GM18502 (cell line): Measurements from ENCODE around the gene KXD1.
"Not testable (repeated sequence)": the region's sequence is repeated elsewhere in the genome, so short reads cannot be mapped to it uniquely, and the experiment has no call there.

Experiments used
- ATAC-seq: cut with Tn5 transposase; IDR thresholded peaks from one replicate; pipeline ENCODE4 v1.9.1; 2021; ENCODE audit warnings: mild to moderate bottlenecking; ENCODE audit not compliant: unreplicated experiment, poor library complexity

Gene KXD1

GRCh38 chr19:18532168-18532890 lies 25.3 kb upstream of the KXD1 start:
- ATAC-seq: no peak

GRCh38 chr19:18533058-18533457 lies 24.6 kb upstream of the KXD1 start:
- no peak for ATAC-seq

GRCh38 chr19:18536475-18536874 lies 21.2 kb upstream of the KXD1 start:
- ATAC-seq: no peak

- no peak for ATAC-seq
These were observed 20.2 kb upstream of the KXD1 start for GRCh38 chr19:18537431-18537830.

GRCh38 chr19:18538115-18538514 lies 19.6 kb upstream of the KXD1 start:
- ATAC-seq: no peak

- ATAC-seq: no peak
These were observed 18.3 kb upstream of the KXD1 start for GRCh38 chr19:18539372-18539771.

- not testable (repeated sequence) for ATAC-seq
These were observed 17.5 kb upstream of the KXD1 start for GRCh38 chr19:18540200-18540599.

GRCh38 chr19:18541258-18541991 lies 16.2 kb upstream of the KXD1 start:
- ATAC-seq: no peak

GRCh38 chr19:18541992-18542940 lies 15.4 kb upstream of the KXD1 start:
- no peak for ATAC-seq

GRCh38 chr19:18542941-18543813 lies 14.5 kb upstream of the KXD1 start, which contains the start of gene FKBP8:
FKBP8 (minus strand) TSS chr19:18543573; CDS start chr19:18541970, 1,603 bp downstream.
- ATAC-seq: peak; percentile 91

- ATAC-seq: peak; percentile 72
These were observed 13.7 kb upstream of the KXD1 start for GRCh38 chr19:18543814-18544475.

GRCh38 chr19:18551631-18552030 lies 6.0 kb upstream of the KXD1 start:
- no peak for ATAC-seq

- ATAC-seq: no peak
These were observed 509 bp downstream of the KXD1 start for GRCh38 chr19:18558202-18558555.

- ATAC-seq: no peak
These were observed 934 bp downstream of the KXD1 start for GRCh38 chr19:18558604-18559003.

- no peak for ATAC-seq
These were observed 2.0 kb downstream of the KXD1 start for GRCh38 chr19:18559685-18560084.

- ATAC-seq: no peak
These were observed 4.4 kb downstream of the KXD1 start for GRCh38 chr19:18562086-18562485.

GRCh38 chr19:18566953-18567352 lies 9.3 kb downstream of the KXD1 start:
- no peak for ATAC-seq

GRCh38 chr19:18568367-18568766 lies 10.7 kb downstream of the KXD1 start:
- no peak for ATAC-seq
